HG02588 (cell line): ENCODE measurements around the gene PPP2R2C.

Experiments used
- ATAC-seq: cut with Tn5 transposase; IDR thresholded peaks from one replicate; pipeline ENCODE4 v1.9.1; 2021; ENCODE audit warnings: mild to moderate bottlenecking, moderate library complexity; ENCODE audit not compliant: unreplicated experiment

The PPP2R2C gene

DNA sequence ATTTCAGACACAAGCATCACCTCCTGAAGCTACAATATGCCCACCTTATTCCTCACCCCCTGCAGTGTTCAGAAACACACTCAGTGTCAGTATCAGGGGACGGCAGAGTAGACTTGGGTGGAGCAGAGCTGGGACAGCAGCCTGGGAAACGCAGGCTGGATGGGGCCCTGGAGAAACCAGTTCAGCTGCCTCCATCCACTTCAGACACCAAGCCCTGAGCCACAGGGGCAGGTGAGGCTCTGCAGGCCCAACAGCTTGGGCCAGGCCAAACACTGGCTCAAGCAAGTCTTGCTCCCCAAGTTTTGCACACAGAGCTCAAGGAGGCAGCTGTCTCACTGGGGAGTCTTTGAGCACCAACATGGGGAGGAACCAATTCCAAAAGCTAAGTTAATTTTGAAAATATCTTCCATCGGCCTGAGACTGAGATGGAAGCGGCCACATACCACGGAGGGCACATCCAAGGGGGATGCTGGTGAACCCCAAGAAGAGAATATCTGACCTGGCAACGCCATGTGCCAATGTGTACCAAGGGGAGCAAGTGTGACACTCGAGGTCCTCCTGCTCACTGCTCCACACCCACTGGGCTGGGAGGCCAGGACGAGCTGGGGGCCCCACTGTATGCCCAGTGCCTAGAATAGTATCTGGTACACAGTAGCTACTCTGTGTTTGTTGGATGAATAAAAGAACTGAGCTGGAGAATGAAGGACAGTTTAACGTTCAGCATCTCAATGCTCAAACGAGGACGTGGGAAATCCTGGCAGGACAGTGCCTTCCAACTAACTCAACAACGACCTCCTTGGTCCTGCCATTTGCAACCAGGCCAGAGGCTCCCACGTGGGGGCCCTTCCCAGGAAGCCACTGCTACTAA, 45.6 kb downstream of the PPP2R2C start:
- ATAC-seq: no peak

DNA sequence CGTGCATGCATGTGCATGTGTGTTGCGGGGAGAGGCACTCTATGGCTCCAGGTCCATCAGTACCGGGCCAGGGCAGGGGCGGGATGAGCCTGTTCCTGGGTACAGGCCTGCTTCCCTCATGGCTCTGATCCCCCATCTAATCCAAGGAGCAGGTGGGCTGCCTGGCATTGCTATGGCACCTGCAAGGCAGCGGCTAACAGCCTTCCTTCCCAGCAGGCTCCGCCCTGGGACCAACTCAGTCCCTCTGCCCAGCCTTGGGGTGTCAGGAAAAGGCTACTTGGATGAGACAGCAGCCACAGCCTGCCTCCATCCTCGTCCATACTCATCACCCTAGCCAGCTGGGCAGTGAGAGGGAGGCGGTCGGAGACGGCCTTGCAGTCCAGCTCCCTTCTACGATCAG, 46.5 kb downstream of the PPP2R2C start:
- ATAC-seq: no peak

DNA sequence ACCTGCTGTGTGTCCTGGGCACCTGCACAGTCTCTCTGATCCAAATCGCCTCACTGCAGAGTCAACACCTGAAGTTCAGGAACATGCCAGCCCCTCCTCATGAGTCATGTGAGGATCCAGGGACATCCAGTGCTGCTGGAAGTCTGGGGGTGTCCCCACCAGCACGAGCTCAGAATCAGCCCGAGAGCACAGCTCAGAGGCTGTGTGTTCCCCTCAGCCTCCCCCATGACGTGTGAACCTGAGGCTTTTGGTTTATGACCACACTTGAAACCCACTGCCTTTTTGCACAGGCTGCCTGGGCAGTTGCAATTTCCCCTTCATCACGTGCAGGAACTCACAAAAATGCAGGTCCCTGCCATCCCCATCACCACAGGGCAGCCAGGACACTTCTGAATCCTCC, 47.1 kb downstream of the PPP2R2C start:
- ATAC-seq: no peak

DNA sequence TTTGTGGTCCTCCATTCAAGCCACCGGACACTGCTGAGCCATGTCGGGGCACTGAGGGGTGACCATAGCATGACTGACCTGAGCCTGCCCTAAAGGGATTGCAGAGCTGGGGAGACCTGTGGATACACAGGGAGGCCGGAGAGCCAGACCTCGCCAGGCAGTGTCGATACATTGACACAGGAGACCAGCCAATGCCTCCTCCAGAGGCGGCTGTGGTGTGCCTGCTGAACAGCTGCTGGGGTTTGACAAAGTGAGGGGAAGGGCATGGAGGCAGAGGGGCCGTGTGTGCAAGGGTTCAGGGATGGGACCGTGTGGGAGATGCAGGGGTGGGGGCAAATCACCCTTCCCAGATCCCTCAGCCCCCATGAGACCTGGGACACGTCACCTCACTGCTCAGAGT, 48.0 kb downstream of the PPP2R2C start:
- no peak for ATAC-seq

DNA sequence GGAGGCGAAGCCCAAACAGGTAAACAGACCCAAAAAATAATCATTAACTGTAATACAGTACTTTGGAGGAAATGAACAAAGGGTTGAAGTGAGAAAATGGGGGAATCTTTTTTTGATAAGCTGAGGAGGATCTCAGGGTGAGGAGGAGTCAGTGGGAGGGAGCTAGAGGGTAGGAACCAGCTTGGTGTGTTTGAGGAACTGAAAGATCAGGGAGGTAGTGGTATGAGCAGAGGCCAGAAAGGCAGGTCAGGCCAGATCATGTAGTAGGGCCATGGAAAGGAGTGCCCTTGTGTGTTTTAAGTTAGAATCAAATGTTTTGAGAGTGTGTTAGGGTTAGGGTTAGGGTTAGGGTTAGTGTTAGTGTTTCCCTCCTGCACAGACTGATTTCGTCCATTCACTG, 48.8 kb downstream of the PPP2R2C start:
- peak; percentile 90 for ATAC-seq

DNA sequence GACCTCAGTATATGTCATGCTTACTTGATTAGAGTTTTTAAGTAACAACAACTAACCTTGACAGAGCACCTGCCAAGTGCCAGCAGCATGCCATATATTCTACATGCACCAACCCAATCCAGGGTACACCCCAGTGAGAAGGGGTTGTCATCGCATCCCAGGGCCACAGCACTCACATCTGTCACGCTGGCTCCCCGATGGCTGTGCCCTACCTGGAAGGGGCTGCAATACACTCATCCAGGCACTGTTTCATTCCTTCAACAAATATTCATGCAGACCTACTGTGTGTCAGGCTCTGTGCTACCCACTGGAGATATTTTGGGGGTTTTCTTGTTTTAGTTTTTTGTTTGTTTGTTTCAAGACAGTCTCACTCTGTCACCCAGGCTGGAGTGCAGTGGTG, 49.5 kb downstream of the PPP2R2C start:
- no peak for ATAC-seq

DNA sequence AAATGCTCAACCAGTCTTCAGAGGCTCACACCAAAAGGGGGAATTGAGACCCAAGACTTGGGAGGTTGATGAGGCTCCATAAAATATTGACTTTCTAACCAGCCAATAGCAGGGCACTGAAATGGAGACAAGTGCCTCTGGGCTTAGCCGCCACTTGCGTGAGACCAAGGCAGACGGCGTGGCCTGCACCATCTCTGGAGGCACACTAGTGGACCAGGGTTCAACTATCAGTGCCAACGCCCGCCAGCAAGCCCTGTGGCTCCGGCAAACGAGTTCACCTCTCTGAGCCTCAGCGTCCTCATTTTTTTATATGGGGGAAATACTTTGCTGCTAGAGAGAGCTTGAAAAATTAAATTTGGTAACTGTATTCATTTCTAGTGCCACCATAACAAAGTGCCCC, 50.3 kb downstream of the PPP2R2C start:
- ATAC-seq: no peak

DNA sequence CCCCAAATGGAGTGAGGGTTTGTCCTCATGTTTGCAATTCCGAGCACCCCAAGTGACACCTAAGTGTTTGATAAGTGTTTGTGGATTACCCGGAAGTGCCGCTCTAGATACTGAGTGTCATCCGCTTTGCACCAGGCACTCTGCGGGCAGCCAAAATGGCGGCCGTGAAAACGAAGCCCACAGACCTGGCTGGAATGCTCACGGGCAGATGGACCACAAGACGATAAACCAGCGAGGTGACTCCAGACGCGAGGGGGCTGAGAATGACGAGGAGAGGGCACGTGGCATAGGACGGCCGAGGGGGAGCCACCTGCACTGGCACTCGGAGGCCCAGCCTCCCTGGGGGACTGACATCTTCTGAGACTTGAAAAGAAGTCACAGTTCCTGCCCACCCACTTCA, 51.0 kb downstream of the PPP2R2C start:
- ATAC-seq: no peak

DNA sequence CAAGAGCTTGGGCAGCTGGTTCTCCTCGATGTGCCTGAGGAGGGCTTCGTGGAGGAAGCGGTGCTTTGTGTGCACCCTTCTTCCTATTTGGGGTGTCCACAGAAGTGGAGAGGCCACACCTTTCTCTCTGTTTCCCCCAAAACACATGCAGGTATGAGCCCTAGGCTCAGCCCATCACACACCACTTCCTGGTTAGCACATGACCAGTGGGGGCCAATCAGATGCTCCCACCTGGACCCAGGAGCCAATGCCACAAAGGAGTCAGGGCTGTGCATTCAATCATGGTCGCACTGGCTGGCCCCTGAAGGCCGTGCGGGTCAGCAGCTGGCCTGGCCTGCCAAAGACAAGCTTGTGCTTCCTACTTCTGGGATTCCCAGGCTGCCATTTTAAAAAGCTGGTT, 51.4 kb downstream of the PPP2R2C start:
- ATAC-seq: no peak

DNA sequence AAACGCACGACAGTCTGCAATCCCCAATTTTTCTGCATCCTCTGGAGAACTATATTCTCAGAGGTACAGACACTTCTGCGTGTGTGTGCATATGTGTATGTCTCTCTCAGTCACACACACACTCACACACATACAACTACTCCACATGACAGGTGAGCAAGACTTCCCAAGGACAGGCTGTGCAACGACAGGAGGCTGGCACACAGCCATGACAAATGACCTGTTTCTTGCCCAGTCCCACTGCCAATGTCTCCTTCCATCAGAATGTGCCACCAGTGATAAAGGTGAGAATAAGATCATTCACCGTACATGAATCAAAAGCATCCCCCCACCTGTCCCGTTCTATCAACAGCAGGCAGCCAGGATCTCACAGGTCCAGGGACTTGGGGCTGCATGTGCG, 52.4 kb downstream of the PPP2R2C start:
- ATAC-seq: no peak

DNA sequence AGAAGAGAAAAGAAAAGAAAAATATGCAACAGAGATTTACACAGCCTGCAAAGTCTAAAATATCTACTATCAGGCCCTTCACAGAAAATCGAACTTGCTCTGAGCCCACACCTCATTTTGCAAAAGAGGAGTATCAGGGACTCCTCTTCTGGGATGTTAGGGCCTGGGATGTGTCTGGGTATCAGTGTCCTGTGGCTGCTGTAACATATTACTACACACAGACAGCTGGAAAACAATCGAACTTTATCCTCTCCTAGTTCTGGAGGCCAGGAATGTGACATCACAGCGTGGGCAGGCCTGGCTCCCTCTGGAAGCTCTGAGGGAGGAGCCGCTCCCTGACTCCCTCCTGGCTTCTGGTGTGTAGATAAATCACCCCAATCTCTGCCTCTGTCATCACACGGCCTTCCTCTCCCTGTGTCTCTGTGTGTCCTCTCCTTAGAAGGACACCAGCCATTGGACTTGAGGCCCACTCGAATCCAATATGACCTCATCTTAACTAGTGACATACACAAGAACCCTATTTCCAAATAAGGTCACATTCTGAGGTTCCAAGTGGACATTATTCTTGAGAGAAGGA, 52.9 kb downstream of the PPP2R2C start:
- no peak for ATAC-seq

DNA sequence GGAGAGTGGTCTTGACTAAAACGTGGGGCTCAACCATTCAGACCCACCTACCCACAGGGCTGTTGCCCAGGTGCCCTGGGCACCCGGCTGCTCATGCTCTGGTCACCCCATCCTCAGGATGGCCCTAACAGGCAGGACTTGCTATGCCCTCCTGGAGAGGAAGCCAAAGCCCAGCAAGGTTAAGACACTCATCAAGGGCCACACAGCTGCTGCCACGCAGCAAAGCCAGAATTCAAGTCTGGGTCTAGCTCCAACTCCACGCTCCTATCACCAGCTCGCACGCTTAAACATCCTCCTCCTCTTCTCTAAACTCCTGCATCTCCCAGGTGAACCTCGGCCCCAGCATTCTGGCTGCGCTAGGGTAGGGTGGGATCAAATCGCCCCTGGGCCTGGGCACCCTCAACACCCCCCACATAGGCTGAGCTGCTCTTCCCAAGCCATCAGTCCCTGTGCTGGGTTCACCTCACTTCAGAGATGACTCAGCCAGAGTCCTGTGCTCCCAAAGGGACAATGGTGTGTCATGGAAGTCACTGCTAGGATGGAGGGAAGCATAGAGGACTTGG, 54.1 kb downstream of the PPP2R2C start:
- no peak for ATAC-seq

DNA sequence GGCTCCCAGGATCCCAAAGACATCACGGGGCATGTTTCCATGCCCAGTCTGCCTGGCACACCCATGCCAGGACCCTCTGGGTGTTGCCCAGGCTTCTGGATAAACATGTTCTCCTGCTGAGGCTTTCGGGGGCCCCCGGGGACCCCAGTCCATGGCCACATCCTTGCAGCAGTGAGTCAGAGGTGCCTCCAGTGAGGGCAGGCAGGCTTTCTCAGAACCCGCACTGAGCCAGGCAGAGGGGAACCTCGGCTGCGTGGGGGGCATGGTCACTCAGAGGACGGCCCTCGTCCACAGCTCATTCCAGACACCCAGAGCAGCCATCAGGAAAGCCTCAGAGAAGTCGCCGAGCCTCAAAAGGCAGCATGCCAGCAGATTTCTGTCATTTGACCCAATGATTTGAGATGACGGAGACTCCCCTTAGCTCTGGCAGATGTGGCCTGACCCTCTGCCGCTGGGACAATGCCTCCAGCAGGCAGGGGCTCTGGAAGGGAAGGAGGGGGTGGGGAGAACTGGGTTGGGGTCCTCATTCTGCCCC, 54.8 kb downstream of the PPP2R2C start:
- no peak for ATAC-seq

DNA sequence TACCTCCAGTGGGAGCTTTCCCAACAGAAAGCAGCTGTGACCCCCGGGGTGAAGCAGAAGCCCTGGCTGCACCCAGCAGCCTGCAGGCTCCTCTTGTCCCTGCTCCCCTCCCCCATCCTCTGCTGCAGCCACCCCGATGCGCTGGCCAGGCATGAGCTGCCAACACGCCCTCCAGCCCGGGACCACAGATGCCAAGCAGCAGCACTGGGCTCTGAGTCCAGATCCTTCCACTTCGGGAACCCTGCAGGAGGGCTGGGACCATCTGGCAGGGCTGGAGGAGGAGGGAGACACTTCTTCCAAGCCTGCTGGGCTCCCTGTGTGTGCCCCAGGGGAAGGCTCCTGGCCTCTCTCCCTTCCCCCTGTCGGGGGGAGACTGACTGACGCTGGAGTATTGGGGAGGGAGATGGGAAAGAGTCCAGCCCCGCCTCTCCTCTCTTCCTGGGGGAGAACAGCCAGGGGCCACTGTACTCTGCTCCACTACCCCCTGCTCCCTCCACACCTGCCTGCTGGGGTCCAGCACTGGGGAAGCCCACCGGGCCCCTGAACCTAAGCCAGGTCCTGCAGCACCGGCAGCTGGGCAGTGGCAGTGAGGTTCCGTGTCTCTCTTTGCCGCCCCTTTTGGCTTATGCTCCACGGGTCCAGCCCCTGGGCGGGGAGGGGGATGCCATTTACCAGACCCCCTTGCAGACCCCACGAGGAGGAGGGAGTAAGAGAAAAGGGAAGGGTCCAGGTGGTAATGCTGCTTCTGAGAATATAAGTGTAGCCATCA, 55.7 kb downstream of the PPP2R2C start:
- no peak for ATAC-seq

DNA sequence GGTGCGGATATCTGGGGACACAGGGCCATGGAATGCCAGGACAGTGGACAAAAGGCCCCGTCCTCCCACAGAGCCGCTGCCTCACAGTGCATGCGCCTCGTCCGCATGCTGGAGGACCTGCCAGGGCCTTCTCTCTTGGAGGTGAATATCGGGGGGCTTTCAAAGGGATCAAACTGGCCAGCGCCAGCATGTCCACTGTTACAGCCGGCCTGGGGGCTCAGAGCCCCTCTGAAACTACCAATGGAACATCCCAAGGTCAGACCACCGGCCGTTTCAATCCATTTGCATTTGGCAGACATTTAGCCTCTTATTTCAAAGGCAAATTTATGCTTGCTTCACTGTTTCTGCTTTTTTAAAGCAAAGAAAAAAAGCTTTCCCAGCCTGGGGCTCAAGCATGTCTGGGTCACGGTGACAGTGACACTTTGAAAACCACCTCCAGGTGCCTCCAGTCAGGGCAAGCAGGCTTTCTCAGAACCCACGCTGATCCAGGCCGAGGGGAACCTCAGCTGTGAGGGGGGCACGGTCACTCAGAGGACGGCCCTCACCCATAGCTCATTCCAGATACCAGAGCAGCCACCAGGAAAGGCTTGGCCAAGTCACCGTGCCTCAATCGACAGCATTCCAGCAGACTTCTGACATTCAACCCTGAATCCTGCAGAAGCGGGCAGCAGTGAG, 57.2 kb downstream of the PPP2R2C start:
- no peak for ATAC-seq

DNA sequence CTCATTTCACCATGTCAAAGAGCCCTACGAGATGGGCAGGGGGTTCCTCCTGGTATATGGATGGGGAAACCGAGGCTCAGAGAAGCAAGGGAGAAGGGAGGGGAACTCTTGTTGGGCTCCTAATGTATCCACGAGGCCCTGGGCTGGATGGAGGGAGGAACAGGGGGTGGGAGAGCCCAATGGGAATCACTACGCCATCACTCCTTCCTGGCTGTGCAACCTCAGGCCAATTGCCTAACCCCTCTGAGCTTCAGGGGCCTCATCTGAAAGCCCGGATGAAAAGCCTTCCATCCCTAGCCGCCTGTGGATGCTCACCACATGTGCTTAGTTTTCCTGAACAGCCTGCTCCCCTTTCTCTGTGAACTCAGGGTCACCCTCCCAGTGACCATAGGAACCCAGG, 57.8 kb downstream of the PPP2R2C start:
- no peak for ATAC-seq

DNA sequence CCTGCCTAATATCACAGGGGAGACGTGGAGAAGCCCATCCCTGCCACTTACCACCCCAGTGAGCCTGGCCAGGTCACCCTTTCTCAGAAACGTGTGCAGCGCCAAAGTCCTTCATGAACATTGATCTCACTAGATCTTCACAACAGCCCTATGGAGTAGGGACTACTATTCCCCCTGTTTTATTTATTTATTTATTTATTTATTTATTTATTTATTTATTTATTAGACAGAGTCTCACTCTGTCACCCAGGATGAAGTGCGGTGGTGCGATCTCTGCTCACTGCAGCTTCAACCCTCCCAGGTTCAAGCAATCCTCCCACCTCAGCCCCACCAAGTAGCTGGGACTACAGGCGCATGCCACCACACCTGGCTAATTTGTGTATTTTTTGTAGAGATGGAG, 61.8 kb downstream of the PPP2R2C start:
- ATAC-seq: no peak

DNA sequence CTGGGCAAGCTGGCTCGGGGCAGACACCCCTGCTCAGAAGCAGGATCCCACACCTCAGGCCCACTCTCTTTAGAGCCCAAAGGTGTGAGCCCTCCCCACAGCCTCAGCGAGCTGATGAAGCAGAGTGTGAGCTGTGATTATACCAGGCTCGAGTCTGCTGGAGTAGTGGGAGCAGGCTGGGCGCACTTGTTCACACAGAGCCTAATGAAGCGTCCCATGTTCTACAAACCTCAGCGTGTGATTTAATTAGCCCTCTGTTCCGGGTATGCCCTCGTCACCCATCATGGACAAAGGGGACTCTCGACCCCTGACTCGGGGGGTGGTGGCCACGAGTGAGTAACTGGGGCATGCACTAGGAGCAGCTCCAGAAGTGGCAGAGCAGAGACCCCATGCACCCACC, 62.3 kb downstream of the PPP2R2C start:
- no peak for ATAC-seq

DNA sequence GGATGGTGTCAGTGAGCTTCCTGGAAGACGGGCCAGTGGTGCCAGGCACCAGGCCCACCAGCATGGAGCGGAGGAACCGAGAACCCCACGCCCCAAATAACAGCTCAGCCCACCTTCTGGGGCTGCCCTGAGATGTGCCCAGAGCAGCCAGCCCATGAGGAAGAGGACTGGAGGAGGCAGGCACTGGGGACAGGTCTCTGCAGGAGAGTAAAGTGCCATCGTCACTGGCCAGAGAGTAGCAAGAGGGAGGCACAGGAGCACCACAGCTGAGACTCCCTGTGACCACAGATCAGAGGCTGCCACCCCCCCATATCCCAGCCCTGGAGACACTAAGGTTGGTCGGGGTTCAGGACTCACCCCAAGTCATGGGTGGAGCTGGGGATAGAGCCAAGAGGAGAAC, 63.0 kb downstream of the PPP2R2C start:
- ATAC-seq: no peak

DNA sequence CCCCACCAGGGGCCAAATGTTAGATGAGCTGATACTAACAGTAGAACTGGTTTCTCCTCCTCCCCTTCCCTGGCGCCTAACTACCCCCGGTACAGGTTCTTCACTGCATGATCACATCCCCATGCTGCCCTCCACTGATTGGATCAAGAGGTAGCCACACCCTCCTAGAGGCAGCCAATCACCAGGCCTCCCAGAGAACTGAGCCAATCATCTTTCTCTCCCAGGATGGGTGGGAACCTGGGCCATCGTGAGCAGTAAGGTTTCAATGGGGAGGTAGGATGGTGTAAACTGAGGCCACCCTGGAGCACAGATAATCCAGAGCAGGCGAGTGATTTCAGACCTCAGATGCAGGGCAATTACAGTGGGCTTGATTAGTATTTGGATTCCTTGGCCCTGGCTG, 64.2 kb downstream of the PPP2R2C start:
- no peak for ATAC-seq

DNA sequence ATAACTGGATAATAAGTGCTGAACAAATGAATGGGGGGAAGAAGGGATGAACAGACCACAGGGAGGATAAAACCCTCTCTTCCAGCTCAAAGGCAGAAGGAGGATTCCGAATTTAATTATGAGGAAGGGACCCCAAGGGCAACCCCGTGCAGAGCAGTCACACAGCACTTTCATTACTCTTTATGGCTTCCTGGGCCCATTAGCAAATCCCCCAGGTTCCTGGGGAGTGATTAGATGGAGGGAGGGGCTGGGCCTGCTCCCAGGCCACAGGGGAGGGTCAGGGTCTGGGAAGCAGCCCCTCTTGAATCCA, 67.1 kb downstream of the PPP2R2C start:
- no peak for ATAC-seq
